Thymus (tissue), 14 donors: ENCODE data around the gene EFR3B. TPM values are rescaled to one million over a fixed set of nuclear protein-coding genes. Genes with fewer than 3 reads are reported as not detected.
A peak's percentile ranks its signal among the peaks of the same experiment; 100 is the strongest.
"Not testable (repeated sequence)": the region's sequence is repeated elsewhere in the genome, so short reads cannot be mapped to it uniquely, and the experiment has no call there.

Experiments used
- DNase-seq, 9 donors: peaks; one replicate each; pipeline ENCODE4 v3.0.0-alpha.2; 2013; ENCODE audit warnings: low spot score in 9 of 9, low read depth in 6 of 9, missing footprints in 1 of 9
- H3K27ac ChIP-seq, 2 donors: one replicate each; pipeline ENCODE4 v1.5.1; 2013; ENCODE audit warnings: control low read depth in 1 of 2, low read depth in 1 of 2, low read length in 1 of 2, mild to moderate bottlenecking in 1 of 2, moderate library complexity in 1 of 2
- H3K27me3 ChIP-seq, 2 donors: one replicate each; pipeline ENCODE4 v1.5.1; 2013; ENCODE audit warnings: low read length in 1 of 2; ENCODE audit not compliant: control insufficient read depth in 2 of 2, insufficient read depth in 1 of 2
- H3K36me3 ChIP-seq, 2 donors: one replicate each; pipeline ENCODE4 v1.5.1; 2013; ENCODE audit warnings: low read length in 1 of 2, mild to moderate bottlenecking in 1 of 2, moderate library complexity in 1 of 2; ENCODE audit not compliant: control insufficient read depth in 2 of 2, insufficient read depth in 2 of 2
- H3K4me1 ChIP-seq, 2 donors: one replicate each; pipeline ENCODE4 v1.5.1; 2013; ENCODE audit warnings: low read length in 2 of 2; ENCODE audit not compliant: control insufficient read depth in 2 of 2, insufficient read depth in 2 of 2
- H3K4me3 ChIP-seq, 2 donors: one replicate each; pipeline ENCODE4 v1.5.1; 2013; ENCODE audit warnings: low read length in 2 of 2, control low read depth in 1 of 2, mild to moderate bottlenecking in 1 of 2
- H3K9me3 ChIP-seq, 2 donors: one replicate each; pipeline ENCODE4 v1.5.1; 2013; ENCODE audit warnings: low read length in 1 of 2, mild to moderate bottlenecking in 1 of 2; ENCODE audit not compliant: control insufficient read depth in 2 of 2, insufficient read depth in 1 of 2
- WGBS: extraction: QIAGEN DNeasy Blood & Tissue Kit; methylation state at CpG from one replicate; pipeline ENCODE4 v1.1.7; 2013; 5-methylcytosine and 5-hydroxymethylcytosine counted together
- long read RNA-seq, 10 donors: transcript quantifications; one replicate each; lab custom pipeline, GENCODE V29; 2026
- polyA plus RNA-seq: library from polyadenylated mRNA; stranded (reverse); fragments of 200-250 nt; gene quantifications from one replicate; pipeline ENCODE4 v1.2.3, GENCODE V29; 2013
- total RNA-seq: library from RNA; stranded (reverse); fragments of 120-200 nt; gene quantifications from one replicate; pipeline ENCODE4 v1.2.4, GENCODE V29; 2013
- donor health status: healthy.

EFR3B gene, protein sequence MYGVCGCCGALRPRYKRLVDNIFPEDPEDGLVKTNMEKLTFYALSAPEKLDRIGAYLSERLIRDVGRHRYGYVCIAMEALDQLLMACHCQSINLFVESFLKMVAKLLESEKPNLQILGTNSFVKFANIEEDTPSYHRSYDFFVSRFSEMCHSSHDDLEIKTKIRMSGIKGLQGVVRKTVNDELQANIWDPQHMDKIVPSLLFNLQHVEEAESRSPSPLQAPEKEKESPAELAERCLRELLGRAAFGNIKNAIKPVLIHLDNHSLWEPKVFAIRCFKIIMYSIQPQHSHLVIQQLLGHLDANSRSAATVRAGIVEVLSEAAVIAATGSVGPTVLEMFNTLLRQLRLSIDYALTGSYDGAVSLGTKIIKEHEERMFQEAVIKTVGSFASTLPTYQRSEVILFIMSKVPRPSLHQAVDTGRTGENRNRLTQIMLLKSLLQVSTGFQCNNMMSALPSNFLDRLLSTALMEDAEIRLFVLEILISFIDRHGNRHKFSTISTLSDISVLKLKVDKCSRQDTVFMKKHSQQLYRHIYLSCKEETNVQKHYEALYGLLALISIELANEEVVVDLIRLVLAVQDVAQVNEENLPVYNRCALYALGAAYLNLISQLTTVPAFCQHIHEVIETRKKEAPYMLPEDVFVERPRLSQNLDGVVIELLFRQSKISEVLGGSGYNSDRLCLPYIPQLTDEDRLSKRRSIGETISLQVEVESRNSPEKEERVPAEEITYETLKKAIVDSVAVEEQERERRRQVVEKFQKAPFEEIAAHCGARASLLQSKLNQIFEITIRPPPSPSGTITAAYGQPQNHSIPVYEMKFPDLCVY
- total RNA-seq: 0.33 TPM
- polyA plus RNA-seq: 0.18 TPM
- long read RNA-seq, donor 1: 0 reads
- long read RNA-seq, donor 2: 0 reads
- long read RNA-seq, donor 3: 0 reads
- long read RNA-seq, donor 4: 0 reads
- long read RNA-seq, donor 5: 0 reads
- long read RNA-seq, donor 6: 0 reads
- long read RNA-seq, donor 7: 0 reads
- long read RNA-seq, donor 8: 0 reads
- long read RNA-seq, donor 9: 0 reads
- long read RNA-seq, donor 10: 0 reads

GRCh38 chr2:25041928-25042320, at the start of gene EFR3B:
EFR3B (plus strand) TSS chr2:25042076; CDS start chr2:25042313, 237 bp downstream.
- peak; percentile 48 to 91 (median 77) for DNase-seq
- Histone ChIP-seq H3K27me3 (peaks cover 25 to 58% of the 10 kb centered on the region in 2 donors), H3K9me3 (peaks cover 0 to 4% of the 10 kb centered on the region in 2 donors), H3K4me1 (peaks cover 9 to 21% of the 10 kb centered on the region in 2 donors), H3K27ac (peak within 1 kb of the TSS in 1 of 2 donors; percentile 25), H3K36me3 (no peaks in the 10 kb centered on the region), H3K4me3 (peak within 1 kb of the TSS; percentile 35 to 67)
- WGBS: under 1% methylated on average over 54 of the region's 54 CpGs

DNA sequence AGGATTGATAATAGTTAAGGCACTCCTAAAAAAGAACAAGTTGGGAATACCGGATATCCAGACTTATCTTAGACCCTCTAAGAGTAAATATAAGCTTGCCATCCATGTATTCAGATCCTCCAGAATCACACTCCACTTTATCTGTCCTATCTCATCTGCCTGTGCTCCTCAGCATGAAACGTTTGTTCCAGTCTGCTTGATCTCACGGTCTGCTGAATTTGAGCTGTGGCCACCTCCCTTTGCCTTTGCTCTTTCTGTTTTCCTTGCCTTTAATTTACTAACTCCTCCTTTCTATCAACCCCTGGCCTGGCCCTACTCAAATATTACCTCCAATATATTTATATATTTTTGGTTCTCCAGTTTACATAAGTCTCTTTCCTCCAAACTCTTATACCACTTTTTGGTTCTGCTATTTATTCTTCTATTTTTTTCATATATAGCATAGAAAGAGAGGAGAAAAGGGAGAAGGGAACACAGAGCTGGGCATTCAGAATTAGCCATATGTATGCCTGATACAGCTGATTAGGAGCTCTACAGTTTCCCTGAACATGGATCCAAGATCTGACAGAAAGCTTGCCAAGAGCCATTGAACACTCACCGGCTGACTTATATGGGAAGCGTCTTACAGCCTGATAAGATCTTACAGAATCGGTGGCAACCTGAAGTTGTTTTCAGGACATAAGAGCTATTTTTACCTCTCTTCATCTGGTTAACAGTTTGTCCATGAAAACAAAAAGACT, 48.3 kb upstream of the EFR3B start:
- no peak overlapping the region for H3K27ac ChIP-seq
- H3K4me1 ChIP-seq: no peaks in the 10 kb centered on the region
- H3K27me3 ChIP-seq: no peaks in the 10 kb centered on the region
- H3K4me3 ChIP-seq: no peak overlapping the region
- peaks cover 0 to 6% of the 10 kb centered on the region in 2 donors for H3K9me3 ChIP-seq
- no peaks in the 10 kb centered on the region for H3K36me3 ChIP-seq
- WGBS: 51% methylated on average over 6 of the region's 6 CpGs
- no peak for DNase-seq

- Histone ChIP-seq H3K9me3 (peaks cover 0 to 6% of the 10 kb centered on the region in 2 donors), H3K27me3 (no peaks in the 10 kb centered on the region), H3K27ac (no peak overlapping the region), H3K36me3 (no peaks in the 10 kb centered on the region), H3K4me1 (no peaks in the 10 kb centered on the region), H3K4me3 (no peak overlapping the region)
- WGBS: 100% methylated on average over 1 of the region's 1 CpG
- DNase-seq: no peak
Measured at GRCh38 chr2:24994146-24994724, 47.6 kb upstream of the EFR3B start.

- H3K4me1 ChIP-seq, H3K27ac ChIP-seq, H3K4me3 ChIP-seq, H3K9me3 ChIP-seq, H3K27me3 ChIP-seq, DNase-seq, H3K36me3 ChIP-seq: not testable (repeated sequence)
- 85% methylated on average over 8 of the region's 8 CpGs for WGBS
Measured at GRCh38 chr2:24999097-24999496, 42.8 kb upstream of the EFR3B start.

GRCh38 chr2:25000036-25000435, 41.8 kb upstream of the EFR3B start:
- Histone ChIP-seq H3K4me3 (no peak overlapping the region), H3K9me3 (no peaks in the 10 kb centered on the region), H3K27me3 (no peaks in the 10 kb centered on the region), H3K36me3 (no peaks in the 10 kb centered on the region), H3K27ac (no peak overlapping the region), H3K4me1 (no peaks in the 10 kb centered on the region)
- WGBS: 78% methylated on average over 4 of the region's 4 CpGs
- no peak for DNase-seq

DNA sequence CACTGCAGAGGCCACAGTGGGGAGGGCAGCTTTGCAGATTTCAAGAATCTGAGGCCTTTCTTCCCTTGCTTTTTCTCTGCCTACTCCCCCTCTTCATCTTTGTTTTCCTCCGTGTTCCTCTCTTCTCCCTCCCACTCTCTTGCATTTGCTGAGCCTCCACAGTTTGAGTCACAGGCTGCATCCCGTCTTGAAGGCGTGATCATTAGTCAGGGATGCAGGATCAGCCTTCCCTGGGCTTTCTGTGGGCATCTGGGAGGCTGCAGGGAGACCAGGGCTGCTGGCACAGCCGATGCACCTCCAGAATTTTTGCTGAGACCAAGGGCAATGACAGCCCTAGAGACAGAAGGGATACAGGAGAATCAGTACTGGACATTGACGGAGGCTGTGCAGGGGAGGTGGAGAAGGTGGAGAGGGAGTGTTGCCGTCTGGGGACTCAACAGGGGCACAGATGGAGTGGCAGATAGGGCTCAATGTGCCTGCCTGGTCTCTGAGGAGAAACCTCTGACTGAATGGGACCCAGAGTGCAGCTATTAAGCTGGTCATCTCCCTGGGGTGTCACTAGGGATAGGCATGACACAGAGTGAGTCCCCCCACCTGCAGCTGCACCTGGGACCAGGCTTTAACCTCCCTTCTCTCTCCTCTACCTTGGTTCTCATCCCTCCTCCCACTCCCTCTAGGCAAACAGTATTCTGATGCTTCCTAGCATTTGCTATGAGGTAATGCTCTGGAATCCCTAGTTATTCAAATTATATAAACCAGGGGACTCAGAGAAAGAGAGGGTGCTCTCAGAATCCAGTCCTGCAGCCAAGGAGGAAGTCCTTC, 41.2 kb upstream of the EFR3B start:
- 90% methylated on average over 6 of the region's 6 CpGs for WGBS
- no peak overlapping the region for H3K27ac ChIP-seq
- H3K4me3 ChIP-seq: no peak overlapping the region
- no peaks in the 10 kb centered on the region for H3K9me3 ChIP-seq
- H3K27me3 ChIP-seq: no peaks in the 10 kb centered on the region
- no peak for DNase-seq
- no peaks in the 10 kb centered on the region for H3K36me3 ChIP-seq
- H3K4me1 ChIP-seq: no peaks in the 10 kb centered on the region

GRCh38 chr2:25001325-25001637, 40.6 kb upstream of the EFR3B start:
- 94% methylated on average over 7 of the region's 7 CpGs for WGBS
- H3K27me3 ChIP-seq: no peaks in the 10 kb centered on the region
- no peak overlapping the region for H3K27ac ChIP-seq
- no peaks in the 10 kb centered on the region for H3K4me1 ChIP-seq
- no peaks in the 10 kb centered on the region for H3K9me3 ChIP-seq
- H3K36me3 ChIP-seq: no peaks in the 10 kb centered on the region
- DNase-seq: no peak
- H3K4me3 ChIP-seq: no peak overlapping the region

DNA sequence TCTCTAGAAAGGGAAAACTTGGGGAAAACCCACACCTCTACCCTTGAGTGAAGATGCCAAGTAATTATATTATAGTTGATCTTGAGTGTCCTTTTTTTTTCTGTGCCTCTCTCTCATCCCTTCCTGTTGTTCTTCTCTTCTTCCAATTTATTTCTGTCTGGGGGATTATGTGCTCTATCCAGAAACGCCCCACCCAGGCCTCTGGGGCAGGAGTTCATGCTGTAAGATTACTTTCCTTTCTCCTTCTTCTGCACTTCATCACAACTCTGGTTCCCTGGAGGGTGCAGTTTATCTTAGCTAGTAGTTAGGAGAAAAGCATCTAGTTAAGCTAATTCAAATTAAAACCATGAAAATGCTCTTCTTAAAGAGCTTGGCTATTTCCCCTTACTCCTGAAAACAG, 39.8 kb upstream of the EFR3B start:
- WGBS: 92% methylated on average over 1 of the region's 1 CpG

More for the DNA sequence above, 39.8 kb upstream of the EFR3B start:
- Histone ChIP-seq H3K27ac (no peak overlapping the region), H3K4me3 (no peak overlapping the region), H3K36me3 (no peaks in the 10 kb centered on the region), H3K4me1 (no peaks in the 10 kb centered on the region), H3K27me3 (no peaks in the 10 kb centered on the region), H3K9me3 (no peaks in the 10 kb centered on the region)
- no peak for DNase-seq
